Stimulated activated CD4-positive, alpha-beta T cell treated with anti-CD3 and anti-CD28 coated beads, Interleukin-2, amount 100 ng/mL, for 4 hours (primary cell): ENCODE measurements around the gene NR1H2.
A peak's percentile ranks its signal among the peaks of the same experiment; 100 is the strongest.
"Not testable (repeated sequence)": the region's sequence is repeated elsewhere in the genome, so short reads cannot be mapped to it uniquely, and the experiment has no call there.

Source experiments
- DNase-seq: peaks from one replicate; pipeline ENCODE4 v3.0.0-alpha.2; 2020; ENCODE audit warnings: low read depth

The NR1H2 gene

GRCh38 chr19:50378863-50379236 is 2.6 kb downstream of the NR1H2 start:
- DNase-seq: no peak

- DNase-seq: no peak
These were observed 3.3 kb downstream of the NR1H2 start for GRCh38 chr19:50379602-50380001.

GRCh38 chr19:50380137-50380536 is 3.9 kb downstream of the NR1H2 start:
- DNase-seq: no peak

GRCh38 chr19:50380751-50381151 is 4.5 kb downstream of the NR1H2 start:
- no peak for DNase-seq

DNA sequence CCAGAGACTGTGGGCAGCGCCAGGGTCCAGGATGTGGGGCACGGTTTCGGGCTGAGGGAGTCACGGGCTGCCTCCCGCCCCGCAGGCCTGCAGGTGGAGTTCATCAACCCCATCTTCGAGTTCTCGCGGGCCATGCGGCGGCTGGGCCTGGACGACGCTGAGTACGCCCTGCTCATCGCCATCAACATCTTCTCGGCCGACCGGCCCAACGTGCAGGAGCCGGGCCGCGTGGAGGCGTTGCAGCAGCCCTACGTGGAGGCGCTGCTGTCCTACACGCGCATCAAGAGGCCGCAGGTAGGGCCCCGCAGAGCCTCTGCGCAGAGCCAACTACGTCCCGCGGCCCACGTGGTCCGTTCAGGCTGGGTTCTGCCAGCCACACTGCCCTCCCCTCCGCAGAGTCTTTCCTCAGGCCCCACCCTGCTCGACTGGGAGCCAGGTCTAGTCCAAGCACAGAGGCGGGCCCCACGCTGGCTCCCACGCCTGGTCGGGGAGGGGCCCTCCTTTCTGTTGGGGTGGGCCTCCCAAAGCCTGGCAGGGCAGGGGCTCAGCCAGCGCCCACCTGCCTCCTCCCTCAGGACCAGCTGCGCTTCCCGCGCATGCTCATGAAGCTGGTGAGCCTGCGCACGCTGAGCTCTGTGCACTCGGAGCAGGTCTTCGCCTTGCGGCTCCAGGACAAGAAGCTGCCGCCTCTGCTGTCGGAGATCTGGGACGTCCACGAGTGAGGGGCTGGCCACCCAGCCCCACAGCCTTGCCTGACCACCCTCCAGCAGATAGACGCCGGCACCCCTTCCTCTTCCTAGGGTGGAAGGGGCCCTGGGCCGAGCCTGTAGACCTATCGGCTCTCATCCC is 5.8 kb downstream of the NR1H2 start:
- no peak for DNase-seq

- no peak for DNase-seq
These were observed 7.0 kb downstream of the NR1H2 start for GRCh38 chr19:50383001-50383851.

- DNase-seq: peak; percentile 99
These were observed 7.8 kb downstream of the NR1H2 start, which contains the start of gene POLD1 for GRCh38 chr19:50383852-50384684. Gene POLD1, plus strand, starts transcription at chr19:50384347. Its CDS starts 14,505 bp downstream, at chr19:50398852.

DNA sequence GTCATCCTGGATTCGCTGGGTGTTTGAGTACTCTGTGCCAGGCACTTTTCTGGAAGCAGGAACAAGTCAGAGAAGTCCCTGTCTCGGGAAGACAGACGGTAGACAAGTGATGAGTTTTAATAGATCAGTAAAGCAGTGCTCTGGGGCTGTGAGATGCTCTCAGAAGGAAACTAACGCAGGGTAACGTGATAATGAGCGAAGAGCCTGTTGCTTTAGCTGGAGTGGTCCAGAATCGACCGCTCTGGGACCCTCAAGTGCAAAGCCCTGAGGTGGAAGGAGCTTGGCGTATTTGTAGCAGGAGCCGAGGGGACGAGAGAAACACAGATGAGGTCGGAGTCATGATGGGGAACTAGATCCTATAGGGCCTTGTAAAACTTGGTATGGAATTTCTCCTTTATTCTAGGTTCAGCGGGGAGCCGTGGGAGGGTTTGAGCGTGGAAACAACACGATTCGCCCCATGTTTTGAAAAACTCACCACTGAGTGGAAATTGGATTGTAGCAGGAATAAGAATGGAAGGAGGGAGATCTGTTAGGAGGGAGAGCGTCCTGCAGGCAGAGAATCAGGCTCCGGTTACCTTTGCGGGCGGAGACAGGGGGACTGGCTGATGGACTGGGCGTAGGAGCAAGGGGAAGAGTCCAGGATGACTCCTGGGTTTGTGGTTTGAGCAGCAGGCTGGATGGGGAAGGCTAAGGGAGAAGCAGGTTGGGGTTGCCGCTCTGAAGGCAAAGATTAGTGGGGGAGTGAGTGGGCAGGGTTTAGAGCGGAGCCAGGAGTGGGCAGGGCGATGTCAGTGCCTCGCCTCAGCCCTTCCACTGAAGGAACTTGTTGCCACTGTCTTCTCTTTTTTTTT is 8.7 kb downstream of the NR1H2 start:
- no peak for DNase-seq

GRCh38 chr19:50387176-50387867 is 11.1 kb downstream of the NR1H2 start:
- DNase-seq: no peak

- no peak for DNase-seq
These were observed 11.6 kb downstream of the NR1H2 start for GRCh38 chr19:50387868-50388245.

GRCh38 chr19:50390295-50390694 is 14.0 kb downstream of the NR1H2 start:
- DNase-seq: not testable (repeated sequence)

- not testable (repeated sequence) for DNase-seq
These were observed 14.7 kb downstream of the NR1H2 start for GRCh38 chr19:50390952-50391351.

DNA sequence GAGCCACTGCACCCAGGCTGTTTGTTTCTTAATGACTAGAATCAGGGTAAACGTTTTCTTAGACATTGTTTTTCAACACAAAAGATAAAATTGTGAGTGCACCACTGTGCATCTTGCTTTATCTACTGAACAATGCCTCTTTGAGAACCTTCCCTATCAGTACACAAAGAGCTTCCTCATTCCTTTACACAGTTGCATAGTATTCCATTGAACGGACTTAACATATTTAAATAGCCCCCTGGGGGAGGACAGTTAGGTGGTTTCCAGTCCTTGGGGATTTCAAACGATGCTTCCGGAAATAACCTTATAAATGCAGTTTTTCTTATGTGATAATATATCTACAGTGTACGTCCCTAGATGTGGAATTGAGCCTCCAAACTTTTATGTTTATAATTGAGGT is 16.5 kb downstream of the NR1H2 start:
- DNase-seq: no peak

GRCh38 chr19:50393589-50393988 is 17.3 kb downstream of the NR1H2 start:
- DNase-seq: no peak

- DNase-seq: no peak
These were observed 17.8 kb downstream of the NR1H2 start for GRCh38 chr19:50394017-50394416.

GRCh38 chr19:50398675-50399367 is 22.6 kb downstream of the NR1H2 start:
- DNase-seq: no peak

- no peak for DNase-seq
These were observed 23.1 kb downstream of the NR1H2 start for GRCh38 chr19:50399368-50399745.

GRCh38 chr19:50401605-50402450 is 25.6 kb downstream of the NR1H2 start:
- no peak for DNase-seq
